GM12872 (cell line): Measurements from ENCODE around the gene SWSAP1.

Source experiments
- TF ChIP-seq, protein P1 (sequence below): IDR thresholded peaks from 3 replicates; pipeline ENCODE4 v1.5.1; 2011; ENCODE audit warnings: low read depth, mild to moderate bottlenecking, low read length, moderate library complexity; ENCODE audit not compliant: insufficient read depth

The SWSAP1 gene

DNA sequence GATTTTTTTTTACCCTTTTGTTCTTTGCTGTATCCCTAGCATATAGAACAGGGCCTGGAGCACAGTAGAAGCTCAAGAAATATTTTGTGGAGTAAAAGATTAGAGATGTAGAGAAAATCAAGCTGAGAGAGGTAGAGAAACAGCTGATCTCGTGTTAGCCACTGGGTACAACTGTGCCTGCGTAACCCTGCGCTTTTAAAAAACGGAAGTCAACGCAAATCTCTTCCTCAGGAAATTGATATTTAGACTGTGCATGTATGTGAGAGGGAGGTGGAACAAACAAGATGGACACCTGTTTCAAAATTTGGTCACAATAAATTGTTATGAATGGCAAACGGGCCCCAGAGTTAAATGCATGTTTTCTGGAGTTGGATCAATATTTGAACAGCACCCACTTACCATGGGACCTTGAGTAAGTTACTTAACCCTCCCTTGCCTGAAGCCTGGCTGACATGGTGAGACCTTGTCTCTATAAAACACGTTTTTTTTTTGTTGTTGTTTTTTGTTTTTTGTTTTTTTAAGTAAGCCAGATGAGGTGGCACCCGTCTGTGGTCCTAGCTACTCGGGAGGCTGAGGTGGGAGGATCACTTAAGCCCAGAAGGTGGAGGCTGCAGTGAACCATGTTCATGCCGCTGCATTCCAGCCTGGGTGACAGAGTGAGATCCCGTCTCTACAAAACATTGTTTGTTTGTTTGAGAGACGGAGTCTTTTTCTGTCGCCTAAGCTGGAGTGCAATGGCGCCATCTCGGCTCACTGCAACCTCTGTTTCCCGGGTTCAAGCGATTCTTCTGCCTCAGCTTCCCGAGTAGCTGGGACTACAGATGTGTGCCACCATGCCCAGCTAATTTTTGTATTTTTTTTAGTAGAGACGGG lies 12.9 kb downstream of the SWSAP1 start:
- TF ChIP-seq, protein P1, sequence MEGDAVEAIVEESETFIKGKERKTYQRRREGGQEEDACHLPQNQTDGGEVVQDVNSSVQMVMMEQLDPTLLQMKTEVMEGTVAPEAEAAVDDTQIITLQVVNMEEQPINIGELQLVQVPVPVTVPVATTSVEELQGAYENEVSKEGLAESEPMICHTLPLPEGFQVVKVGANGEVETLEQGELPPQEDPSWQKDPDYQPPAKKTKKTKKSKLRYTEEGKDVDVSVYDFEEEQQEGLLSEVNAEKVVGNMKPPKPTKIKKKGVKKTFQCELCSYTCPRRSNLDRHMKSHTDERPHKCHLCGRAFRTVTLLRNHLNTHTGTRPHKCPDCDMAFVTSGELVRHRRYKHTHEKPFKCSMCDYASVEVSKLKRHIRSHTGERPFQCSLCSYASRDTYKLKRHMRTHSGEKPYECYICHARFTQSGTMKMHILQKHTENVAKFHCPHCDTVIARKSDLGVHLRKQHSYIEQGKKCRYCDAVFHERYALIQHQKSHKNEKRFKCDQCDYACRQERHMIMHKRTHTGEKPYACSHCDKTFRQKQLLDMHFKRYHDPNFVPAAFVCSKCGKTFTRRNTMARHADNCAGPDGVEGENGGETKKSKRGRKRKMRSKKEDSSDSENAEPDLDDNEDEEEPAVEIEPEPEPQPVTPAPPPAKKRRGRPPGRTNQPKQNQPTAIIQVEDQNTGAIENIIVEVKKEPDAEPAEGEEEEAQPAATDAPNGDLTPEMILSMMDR: no peak

DNA sequence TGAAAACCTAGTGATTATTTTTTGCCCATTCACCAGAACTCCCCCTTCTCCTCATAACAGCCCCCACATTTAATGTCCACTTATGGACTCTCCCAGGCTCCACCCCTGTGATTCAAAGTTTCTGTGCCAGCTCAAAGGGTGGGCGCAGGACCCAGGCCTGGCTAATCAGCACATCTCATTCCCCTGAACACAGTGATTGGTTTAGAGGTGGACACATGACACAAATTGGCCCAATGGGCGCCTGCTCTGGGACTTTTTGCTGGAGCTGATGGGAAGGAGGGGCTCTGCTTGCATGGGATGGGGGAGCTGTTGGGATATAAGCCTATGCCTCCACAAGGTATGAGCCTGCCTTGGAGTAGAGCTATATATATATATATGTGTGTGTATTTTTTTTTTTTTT lies 15.9 kb downstream of the SWSAP1 start:
- TF ChIP-seq, protein P1: no peak

- TF ChIP-seq, protein P1: no peak
These were observed 16.6 kb downstream of the SWSAP1 start for GRCh38 chr19:11390933-11391680.

- TF ChIP-seq, protein P1: no peak
These were observed 22.7 kb downstream of the SWSAP1 start for GRCh38 chr19:11397089-11397610.

- TF ChIP-seq, protein P1: no peak
These were observed 25.2 kb downstream of the SWSAP1 start for GRCh38 chr19:11399667-11400066.

- TF ChIP-seq, protein P1: no peak
These were observed 26.3 kb downstream of the SWSAP1 start for GRCh38 chr19:11400798-11401197.

- TF ChIP-seq, protein P1: no peak
These were observed 27.5 kb downstream of the SWSAP1 start for GRCh38 chr19:11401808-11402543.
